Thymus (tissue), 11 donors: Measurements from ENCODE around the gene PRKCA. TPM values are rescaled to one million over a fixed set of nuclear protein-coding genes. Genes with fewer than 3 reads are reported as not detected.
A peak's percentile ranks its signal among the peaks of the same experiment; 100 is the strongest.

Source experiments
- DNase-seq, 9 donors: peaks; one replicate each; pipeline ENCODE4 v3.0.0-alpha.2; 2013; ENCODE audit warnings: low spot score in 9 of 9, low read depth in 6 of 9, missing footprints in 1 of 9
- H3K27ac ChIP-seq, 2 donors: one replicate each; pipeline ENCODE4 v1.5.1; 2013; ENCODE audit warnings: control low read depth in 1 of 2, low read depth in 1 of 2, low read length in 1 of 2, mild to moderate bottlenecking in 1 of 2, moderate library complexity in 1 of 2
- H3K27me3 ChIP-seq, 2 donors: one replicate each; pipeline ENCODE4 v1.5.1; 2013; ENCODE audit warnings: low read length in 1 of 2; ENCODE audit not compliant: control insufficient read depth in 2 of 2, insufficient read depth in 1 of 2
- H3K36me3 ChIP-seq, 2 donors: one replicate each; pipeline ENCODE4 v1.5.1; 2013; ENCODE audit warnings: low read length in 1 of 2, mild to moderate bottlenecking in 1 of 2, moderate library complexity in 1 of 2; ENCODE audit not compliant: control insufficient read depth in 2 of 2, insufficient read depth in 2 of 2
- H3K4me1 ChIP-seq, 2 donors: one replicate each; pipeline ENCODE4 v1.5.1; 2013; ENCODE audit warnings: low read length in 2 of 2; ENCODE audit not compliant: control insufficient read depth in 2 of 2, insufficient read depth in 2 of 2
- H3K4me3 ChIP-seq, 2 donors: one replicate each; pipeline ENCODE4 v1.5.1; 2013; ENCODE audit warnings: low read length in 2 of 2, control low read depth in 1 of 2, mild to moderate bottlenecking in 1 of 2
- H3K9me3 ChIP-seq, 2 donors: one replicate each; pipeline ENCODE4 v1.5.1; 2013; ENCODE audit warnings: low read length in 1 of 2, mild to moderate bottlenecking in 1 of 2; ENCODE audit not compliant: control insufficient read depth in 2 of 2, insufficient read depth in 1 of 2
- WGBS: extraction: QIAGEN DNeasy Blood & Tissue Kit; methylation state at CpG from one replicate; pipeline ENCODE4 v1.1.7; 2013; 5-methylcytosine and 5-hydroxymethylcytosine counted together
- polyA plus RNA-seq: library from polyadenylated mRNA; stranded (reverse); fragments of 200-250 nt; gene quantifications from one replicate; pipeline ENCODE4 v1.2.3, GENCODE V29; 2013
- total RNA-seq: library from RNA; stranded (reverse); fragments of 120-200 nt; gene quantifications from one replicate; pipeline ENCODE4 v1.2.4, GENCODE V29; 2013
- donor health status: healthy.

The PRKCA gene
- total and polyA plus RNA-seq, 2 donors: 2.7 to 3.2 TPM

- WGBS: 91% methylated on average over 3 of the region's 3 CpGs
- H3K27me3 ChIP-seq: no peaks in the 10 kb centered on the region
- H3K27ac ChIP-seq: no peak overlapping the region
- H3K4me1 ChIP-seq: peaks cover 8 to 69% of the 10 kb centered on the region in 2 donors
- H3K36me3 ChIP-seq: no peaks in the 10 kb centered on the region
- H3K4me3 ChIP-seq: no peak overlapping the region
- DNase-seq: no peak
- no peaks in the 10 kb centered on the region for H3K9me3 ChIP-seq
These were observed 142.8 kb downstream of the PRKCA start for GRCh38 chr17:66445229-66445628.

- Histone ChIP-seq H3K27ac (no peak overlapping the region), H3K9me3 (no peaks in the 10 kb centered on the region), H3K36me3 (no peaks in the 10 kb centered on the region), H3K27me3 (no peaks in the 10 kb centered on the region), H3K4me1 (peaks cover 4 to 65% of the 10 kb centered on the region in 2 donors), H3K4me3 (no peak overlapping the region)
- WGBS: 88% methylated on average over 2 of the region's 2 CpGs
- no peak for DNase-seq
These were observed 144.0 kb downstream of the PRKCA start for GRCh38 chr17:66446419-66446818.

DNA sequence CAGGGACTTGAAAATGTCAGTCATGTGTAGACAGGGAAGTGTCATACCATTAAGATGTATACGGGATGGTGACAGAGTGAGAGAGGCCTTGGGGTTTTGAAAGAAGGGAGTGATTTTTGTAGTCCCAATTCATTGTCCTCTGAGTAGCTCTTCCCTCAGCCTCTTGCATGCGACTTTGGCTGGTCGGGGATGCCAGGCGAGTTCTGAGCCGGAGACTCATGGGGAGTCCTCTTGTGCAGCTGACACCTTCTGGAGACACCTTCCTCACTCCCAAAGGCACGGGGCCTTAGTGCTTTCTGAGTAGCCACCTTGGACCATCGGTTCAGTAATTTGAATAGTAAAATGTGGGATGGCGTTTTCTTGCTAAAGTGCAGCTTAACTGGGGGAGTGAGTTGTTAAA lies 144.7 kb downstream of the PRKCA start:
- H3K4me1 ChIP-seq: peaks cover 2 to 65% of the 10 kb centered on the region in 2 donors
- no peaks in the 10 kb centered on the region for H3K27me3 ChIP-seq
- no peak overlapping the region for H3K27ac ChIP-seq
- H3K9me3 ChIP-seq: no peaks in the 10 kb centered on the region
- H3K4me3 ChIP-seq: no peak overlapping the region
- no peaks in the 10 kb centered on the region for H3K36me3 ChIP-seq
- 98% methylated on average over 8 of the region's 8 CpGs for WGBS
- DNase-seq: no peak

DNA sequence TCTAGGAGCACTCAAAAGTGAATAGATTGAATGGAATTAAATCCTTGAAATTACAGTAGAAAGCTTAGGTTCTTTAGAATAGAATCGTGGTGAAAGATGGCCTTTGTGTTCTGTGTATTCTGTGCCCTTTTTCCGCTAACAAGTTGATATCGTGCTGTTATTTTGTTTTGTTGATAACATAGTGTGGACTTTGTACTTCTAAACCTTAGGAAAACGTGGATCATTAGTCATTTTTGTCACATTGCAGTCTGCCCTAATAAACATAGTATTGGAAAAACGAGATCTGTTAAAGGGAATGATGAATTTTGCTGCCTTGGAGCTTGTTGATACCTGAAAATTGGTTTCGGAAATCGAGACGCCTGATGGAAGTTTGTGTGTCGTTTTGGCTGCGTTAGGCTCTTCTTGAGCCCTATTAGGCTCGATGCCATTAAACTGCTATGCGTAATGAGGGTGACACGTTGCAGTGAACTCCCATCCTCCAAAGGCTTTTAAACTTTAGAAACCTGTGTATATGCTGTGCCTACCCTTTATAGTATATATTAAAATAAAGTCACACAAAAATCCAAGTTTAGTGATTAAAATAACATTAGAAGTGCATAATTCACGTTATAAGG lies 145.7 kb downstream of the PRKCA start:
- H3K27ac ChIP-seq: no peak overlapping the region
- no peak overlapping the region for H3K4me3 ChIP-seq
- H3K9me3 ChIP-seq: no peaks in the 10 kb centered on the region
- DNase-seq: no peak
- H3K4me1 ChIP-seq: peaks cover 2 to 65% of the 10 kb centered on the region in 2 donors
- WGBS: 91% methylated on average over 14 of the region's 14 CpGs
- H3K36me3 ChIP-seq: no peaks in the 10 kb centered on the region
- no peaks in the 10 kb centered on the region for H3K27me3 ChIP-seq

DNA sequence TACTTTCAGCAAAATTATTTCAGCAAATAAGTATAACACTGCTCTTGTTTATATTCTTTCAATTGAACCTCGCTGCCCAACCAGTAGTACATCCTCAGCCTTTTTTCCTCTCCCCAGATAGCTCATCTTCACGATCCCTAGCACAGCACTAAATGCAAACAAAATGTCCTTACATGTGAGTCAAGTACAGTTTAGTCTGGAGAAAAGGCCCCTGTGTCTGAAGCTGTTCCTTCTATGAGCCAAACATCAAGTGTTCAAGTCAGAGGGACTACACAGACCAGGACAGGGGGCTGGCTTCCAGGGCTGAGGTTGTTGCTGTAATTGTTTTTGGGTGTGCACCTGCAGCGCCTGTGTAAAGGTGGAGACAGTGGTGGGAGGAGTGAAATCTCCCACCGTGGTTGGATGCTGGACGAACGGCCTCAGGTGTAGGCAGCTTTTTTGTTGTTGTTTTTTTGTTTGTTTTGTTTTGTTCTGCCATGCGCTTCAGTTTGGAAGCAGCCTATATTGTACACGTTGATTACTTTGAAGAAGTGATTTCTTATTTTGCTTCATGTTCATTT lies 147.1 kb downstream of the PRKCA start:
- Histone ChIP-seq H3K4me3 (no peak overlapping the region), H3K27ac (peak overlapping the region in 1 of 2 donors; percentile 52), H3K9me3 (no peaks in the 10 kb centered on the region), H3K4me1 (peaks cover 2 to 53% of the 10 kb centered on the region in 2 donors), H3K36me3 (no peaks in the 10 kb centered on the region), H3K27me3 (no peaks in the 10 kb centered on the region)
- DNase-seq: no peak
- 92% methylated on average over 8 of the region's 8 CpGs for WGBS

GRCh38 chr17:66450008-66450851 lies 147.8 kb downstream of the PRKCA start:
- H3K9me3 ChIP-seq: no peaks in the 10 kb centered on the region
- H3K4me1 ChIP-seq: peaks cover 2 to 51% of the 10 kb centered on the region in 2 donors
- DNase-seq: peak in 5 of 9 donors; percentile 17 to 67 (median 38)
- WGBS: 87% methylated on average over 12 of the region's 12 CpGs
- no peaks in the 10 kb centered on the region for H3K36me3 ChIP-seq
- H3K27me3 ChIP-seq: no peaks in the 10 kb centered on the region
- H3K27ac ChIP-seq: peak overlapping the region; percentile 5 to 33
- no peak overlapping the region for H3K4me3 ChIP-seq

GRCh38 chr17:66450852-66451158 lies 148.4 kb downstream of the PRKCA start:
- no peak for DNase-seq
- H3K36me3 ChIP-seq: no peaks in the 10 kb centered on the region
- H3K4me1 ChIP-seq: peaks cover 2 to 47% of the 10 kb centered on the region in 2 donors
- 88% methylated on average over 1 of the region's 1 CpG for WGBS
- no peaks in the 10 kb centered on the region for H3K27me3 ChIP-seq
- H3K9me3 ChIP-seq: no peaks in the 10 kb centered on the region
- peak overlapping the region in 1 of 2 donors; percentile 20 for H3K27ac ChIP-seq
- H3K4me3 ChIP-seq: no peak overlapping the region

DNA sequence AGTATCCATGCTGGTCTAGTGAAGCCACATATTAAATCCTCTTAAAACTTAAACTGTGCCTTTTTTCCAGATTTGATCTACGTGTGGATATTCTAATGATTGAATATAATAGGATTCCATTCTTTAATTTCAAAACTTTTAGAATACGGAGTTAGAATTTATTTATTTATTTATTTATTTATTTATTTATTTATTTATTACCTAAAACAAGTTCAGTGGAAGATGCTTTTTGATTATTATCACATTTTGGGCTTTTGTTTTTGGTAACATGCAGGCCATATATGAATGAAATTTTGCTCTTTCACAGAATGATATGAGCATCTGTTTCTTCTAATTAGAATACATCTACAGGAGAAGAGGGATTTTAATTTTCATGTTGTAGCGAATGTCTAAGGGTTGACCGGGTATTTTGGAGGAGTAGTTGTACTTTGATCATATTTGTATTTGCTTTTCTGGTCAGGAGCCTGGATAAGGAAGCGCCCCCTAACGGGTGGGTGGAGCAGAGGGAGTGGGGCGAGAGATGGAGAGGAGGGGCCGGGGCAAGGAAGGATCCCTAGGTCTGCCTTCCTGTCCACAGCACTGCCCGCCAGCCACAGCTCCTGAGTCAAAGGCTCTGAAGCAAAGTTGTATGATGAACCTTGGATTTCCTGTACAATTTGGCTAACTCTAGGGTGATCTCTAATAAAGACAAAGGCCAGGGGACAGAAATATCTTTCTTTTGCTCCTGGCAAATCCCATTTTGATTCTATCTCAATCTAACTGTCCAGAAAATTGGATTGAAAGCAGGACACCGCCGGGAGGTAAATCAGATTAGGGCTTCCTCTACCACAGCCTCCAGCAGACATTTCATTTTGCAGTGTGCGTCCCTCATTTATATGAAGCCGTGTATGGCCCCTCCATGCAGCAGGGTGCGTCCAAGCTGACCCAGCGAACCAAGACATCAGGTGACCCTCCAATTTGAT lies 149.1 kb downstream of the PRKCA start:
- DNase-seq: no peak
- no peak overlapping the region for H3K4me3 ChIP-seq
- 90% methylated on average over 15 of the region's 15 CpGs for WGBS
- H3K27ac ChIP-seq: peak overlapping the region in 1 of 2 donors; percentile 50
- peaks cover 2 to 47% of the 10 kb centered on the region in 2 donors for H3K4me1 ChIP-seq
- no peaks in the 10 kb centered on the region for H3K9me3 ChIP-seq
- no peaks in the 10 kb centered on the region for H3K36me3 ChIP-seq
- H3K27me3 ChIP-seq: no peaks in the 10 kb centered on the region
